ENCODE measurements around the gene BRD7.
"Not testable (repeated sequence)": the region's sequence is repeated elsewhere in the genome, so short reads cannot be mapped to it uniquely, and the experiment has no call there.

BRD7 gene

DNA sequence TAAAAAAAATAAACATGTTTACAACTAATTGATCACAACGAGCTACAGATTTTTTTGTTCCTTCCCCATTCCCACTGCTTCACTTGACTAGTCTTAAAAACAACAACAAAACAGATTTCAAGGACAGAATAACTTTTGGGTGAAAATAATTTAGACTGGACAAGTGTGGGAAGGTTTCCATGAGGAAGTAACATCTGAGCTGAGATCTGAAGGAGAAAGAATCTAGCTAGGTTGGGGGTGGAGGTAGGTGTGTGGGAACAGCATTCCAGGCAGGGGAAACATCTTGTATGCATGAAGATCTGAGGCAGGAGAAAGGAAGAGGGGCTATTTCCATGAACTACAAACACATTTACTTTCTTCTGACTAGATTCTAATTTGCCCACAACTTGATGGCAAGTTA is 9.2 kb downstream of the BRD7 start:
- no peak for DNase-seq (ENCODE audit: low spot score)

DNA sequence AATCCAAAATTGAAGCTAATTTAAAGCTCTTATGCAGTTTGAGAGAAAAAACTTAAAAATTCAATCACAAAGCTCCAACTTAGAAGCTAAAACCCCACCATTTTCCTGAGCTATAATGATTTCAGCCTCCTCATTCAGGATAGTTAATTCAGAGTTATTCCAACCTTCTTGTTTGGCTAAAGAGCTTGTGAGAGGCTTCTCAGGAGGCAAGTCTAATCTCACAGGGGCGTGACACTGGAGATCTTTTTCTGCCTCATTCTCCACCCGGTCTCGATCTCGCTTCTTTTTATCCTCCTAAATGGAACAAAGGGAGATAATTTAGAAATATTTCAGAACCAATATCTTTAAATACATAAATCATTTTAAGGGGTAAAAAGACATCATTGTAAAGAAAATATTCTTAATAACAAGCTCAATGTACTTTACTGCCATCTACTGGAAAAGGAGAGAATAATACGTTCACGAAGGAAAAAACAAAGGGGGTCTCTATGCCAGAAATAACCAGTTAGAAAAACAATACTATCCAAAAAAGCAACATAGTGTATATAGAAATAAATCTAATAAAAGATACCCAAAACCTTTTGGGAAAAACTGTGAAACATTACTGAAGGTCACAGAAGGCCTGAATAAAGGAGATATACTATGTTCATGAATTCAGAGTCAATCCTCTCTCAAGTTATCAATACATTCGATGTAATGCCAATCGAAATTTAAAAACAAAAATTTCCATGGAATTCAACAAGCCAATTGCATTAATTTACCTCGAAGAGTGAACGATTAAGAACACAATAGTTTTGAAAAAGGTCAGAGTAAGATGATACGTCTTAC is 13.9 kb downstream of the BRD7 start:
- DNase-seq (ENCODE audit: low spot score): no peak

DNA sequence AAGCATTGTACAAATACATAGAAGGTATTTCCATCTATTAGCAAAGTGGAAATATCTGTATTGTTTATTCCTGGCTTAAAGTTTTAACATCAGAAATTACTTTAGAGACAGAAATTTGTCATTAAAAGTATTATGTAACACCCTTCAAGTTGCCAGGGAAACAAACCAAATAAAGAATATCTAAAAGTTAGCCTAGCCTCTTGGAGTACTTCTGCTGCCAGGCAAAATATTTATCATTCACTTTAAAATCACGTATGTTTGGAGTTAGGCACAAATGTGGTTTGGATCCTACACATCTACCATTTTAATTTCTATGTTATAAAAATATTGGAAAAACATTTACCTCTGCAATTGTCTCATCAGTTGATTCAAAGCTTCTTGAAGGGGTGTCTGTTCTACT is 14.7 kb downstream of the BRD7 start:
- no peak for DNase-seq (ENCODE audit: low spot score)

DNA sequence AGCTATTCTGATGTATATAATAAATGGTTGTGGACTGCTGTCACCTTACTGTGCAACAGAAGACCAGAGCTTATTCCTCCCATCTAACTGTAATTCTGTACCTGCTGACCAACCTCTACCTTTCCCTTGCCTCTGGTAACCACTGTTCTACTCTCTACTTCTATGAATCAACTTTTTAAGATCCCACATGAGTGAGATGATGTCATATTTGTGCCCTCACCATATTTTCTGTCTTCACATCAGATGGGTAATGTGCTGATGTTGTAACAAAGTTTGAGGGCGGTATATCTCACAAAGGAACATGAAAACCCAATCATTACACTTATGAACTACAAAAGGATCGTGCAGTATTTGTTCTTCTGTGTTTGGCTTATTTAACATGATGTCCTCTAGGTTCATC is 16.8 kb downstream of the BRD7 start:
- no peak for DNase-seq (ENCODE audit: low spot score)

DNA sequence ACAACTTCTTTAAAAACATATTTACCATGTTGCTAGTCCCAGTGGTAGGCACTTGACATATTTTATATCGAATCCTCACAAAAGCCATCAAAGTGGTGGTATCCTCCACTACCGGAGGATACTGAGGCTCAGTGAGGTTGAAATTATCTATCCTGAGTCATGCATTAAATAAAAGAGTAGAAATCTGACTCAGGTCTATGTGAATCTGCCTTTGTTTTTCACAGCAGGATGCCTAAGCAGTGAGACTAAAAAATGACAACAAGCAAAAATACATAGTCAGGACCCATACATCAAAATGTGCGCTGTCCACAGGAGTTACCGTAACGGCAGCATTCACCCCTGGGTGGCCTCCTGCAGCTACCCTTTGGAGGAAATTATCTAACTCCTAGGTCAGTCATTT is 17.7 kb downstream of the BRD7 start:
- DNase-seq (ENCODE audit: low spot score): no peak

DNA sequence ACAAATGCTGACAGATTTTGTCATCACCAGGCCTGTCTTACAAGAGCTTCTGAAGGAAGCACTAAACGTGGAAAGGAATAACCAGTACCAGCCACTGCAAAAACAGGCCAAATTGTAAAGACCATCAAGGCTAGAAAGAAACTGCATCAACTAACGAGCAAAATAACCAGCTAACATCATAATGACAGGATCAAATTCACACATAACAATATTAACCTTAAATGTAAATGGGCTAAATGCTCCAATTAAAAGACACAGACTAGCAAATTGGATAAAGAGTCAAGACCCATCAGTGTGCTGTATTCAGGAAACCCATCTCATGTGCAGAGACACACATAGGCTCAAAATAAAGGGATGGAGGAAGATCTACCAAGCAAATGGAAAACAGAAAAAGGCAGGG is 23.6 kb downstream of the BRD7 start:
- DNase-seq (ENCODE audit: low spot score): not testable (repeated sequence)

DNA sequence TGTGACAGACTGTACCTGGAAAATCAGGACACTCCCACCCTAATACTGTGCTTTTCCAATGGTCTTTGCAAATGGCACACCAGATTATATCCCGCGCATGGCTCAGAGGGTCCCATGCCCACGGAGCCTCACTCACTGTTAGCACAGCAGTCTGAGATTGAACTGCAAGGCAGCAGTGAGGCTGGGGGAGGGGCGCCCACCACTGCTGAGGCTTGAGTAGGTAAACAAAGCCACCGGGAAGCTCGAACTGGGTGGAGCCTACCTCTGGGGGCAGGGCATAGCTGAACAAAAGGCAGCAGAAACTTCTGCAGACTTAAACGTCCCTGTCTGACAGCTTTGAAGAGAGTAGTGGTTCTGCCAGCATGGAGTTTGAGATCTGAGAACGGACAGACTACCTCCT is 25.2 kb downstream of the BRD7 start:
- DNase-seq (ENCODE audit: low spot score): not testable (repeated sequence)

DNA sequence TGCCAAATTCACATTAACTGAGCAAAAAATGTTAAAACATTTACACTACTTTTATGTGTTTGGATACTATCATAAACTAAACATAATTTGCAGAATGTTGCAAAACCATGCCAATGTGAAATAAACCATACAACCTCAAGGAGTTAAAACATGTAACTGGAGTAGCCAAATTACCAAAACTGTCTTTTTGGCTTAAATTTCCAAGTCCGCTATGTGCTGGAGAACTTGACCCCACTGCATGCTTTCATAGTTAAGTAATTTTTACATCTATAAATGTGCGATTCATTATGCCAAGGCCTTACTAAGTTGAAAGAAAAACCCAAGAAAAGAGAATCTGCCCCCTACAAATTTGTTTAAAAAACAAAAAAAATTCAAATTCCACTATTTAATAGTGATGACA is 28.2 kb downstream of the BRD7 start:
- no peak for DNase-seq (ENCODE audit: low spot score)

DNA sequence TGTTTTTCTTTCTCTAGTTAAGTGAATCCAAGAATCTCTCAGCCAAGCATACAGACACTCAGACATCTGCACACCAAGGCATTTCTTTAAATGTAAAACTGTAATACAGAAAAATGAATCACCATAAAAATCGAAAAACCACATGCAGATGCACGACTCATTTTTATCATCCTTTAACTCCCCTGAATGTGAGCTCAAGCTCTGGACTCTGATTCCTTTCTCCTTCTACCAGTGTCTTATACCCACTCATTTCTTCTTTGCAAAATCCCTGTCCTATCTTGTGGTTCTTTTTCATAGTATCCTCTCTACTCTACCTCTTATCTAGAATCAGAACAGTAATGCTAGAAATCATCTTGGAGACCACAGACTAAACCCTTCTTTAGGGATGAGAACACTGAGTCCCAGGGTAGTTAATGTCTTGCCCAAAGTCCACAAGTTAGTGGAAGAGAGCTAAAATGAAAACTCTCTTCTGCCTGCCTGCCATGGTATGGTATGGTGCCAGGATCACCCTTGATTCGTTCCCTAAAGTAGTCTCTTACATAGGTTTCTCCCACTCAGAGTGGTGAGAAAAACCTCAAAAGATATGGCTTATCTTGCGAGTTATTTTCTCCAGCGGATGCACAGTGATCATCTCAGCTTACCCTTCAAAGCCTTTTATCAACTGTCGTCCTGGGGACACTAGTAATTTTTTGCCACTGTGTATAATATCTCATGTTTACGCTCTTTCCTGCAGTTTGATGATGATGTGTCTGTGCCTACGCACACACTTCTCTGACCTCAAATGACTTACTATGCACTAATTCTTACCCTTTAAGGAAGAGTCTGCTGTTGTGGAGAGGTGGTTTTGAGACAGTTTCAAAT is 30.2 kb downstream of the BRD7 start:
- DNase-seq (ENCODE audit: low spot score): no peak

DNA sequence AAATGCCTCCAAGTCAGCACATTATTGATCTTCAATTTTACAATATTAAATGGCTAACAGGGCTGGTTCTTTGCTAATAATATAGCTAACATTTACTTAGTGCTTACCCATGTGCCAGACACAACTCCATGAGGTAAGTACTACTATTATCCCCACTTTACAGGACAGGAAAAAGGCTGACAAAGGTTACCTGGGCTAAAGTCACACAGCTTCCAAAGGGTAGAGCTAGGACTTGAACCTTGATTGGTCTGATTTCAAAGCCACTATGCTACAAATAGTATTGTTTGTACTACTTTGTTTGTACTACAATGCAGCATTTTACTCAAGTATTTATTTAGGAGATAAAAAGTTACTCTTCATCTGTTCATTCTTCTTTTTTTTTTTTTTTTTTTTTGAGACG is 31.9 kb downstream of the BRD7 start:
- no peak for DNase-seq (ENCODE audit: low spot score)

DNA sequence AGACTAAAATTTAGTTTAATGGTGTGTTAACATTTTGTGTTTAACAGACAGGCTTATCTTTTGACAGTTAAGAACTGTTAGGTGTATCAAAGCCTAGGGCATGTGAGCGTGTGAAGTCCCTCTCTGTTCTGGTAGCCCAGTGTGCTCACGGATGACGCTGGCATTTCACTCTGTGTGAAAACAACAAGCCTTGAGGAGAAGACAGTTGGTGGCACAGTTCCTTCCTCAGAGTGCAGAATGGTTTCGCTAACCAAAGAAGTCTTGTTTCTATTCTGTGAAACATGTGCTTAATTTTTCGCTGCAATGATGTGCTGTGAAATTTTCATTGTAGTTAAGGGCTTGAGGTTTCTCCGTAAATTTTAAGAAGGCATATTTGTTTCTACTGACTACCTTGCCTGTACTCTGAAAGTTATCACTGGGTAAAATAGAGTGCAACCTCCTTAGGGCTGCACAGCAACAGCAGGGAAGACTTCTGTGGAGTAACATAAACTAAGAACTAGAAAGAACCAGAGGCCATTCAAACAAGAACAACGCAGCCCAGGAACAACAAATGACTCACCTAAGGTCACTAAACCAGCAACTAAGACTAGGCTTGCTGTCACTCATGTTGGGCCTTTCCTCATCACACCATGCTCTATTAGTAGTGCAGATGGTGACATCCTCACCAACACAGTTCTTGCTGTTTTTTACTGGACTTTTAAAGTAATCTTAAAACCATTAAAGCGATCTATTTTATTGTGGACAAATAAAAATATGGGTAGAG is 33.4 kb downstream of the BRD7 start:
- DNase-seq (ENCODE audit: low spot score): no peak

DNA sequence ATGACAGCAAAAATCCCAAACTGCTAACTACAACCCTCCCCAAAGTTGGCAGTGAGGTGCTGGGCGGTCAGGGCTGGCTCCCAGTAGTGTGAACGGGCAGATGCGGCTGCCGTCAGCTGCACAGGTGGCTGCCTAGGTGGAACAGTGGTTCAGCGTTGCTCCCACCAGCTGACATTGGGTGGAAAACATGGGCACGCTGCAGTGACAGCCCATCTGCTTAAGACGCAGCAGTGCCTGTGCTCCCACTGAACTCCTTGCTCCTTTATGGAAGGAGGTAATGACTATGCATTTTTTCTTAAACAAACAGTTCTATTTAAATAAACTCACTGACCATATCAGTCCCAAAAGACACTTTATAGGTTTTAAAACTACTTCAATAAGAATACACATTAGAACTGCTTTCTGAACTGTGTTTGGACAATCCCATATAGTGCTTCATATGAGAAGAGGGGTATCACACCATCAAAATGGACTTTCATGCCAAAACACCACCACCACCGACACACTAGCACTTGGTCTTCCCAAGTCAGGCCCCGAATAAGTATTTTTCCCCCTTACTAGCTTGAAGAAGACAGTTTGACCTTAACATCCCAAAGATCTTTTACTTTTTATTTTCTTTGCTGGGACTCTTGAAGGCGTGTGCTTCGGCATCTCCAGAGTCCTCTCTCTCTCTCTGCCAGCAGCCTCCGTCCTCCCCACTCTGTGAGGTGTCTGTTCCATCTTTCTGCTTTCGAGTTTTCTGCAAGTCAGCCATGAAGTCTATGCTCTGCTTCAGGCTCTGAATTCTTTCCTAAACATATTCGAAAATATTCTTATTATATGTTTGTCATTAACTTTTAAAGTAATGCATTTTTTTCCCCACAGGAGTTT is 34.4 kb downstream of the BRD7 start:
- DNase-seq (ENCODE audit: low spot score): no peak

DNA sequence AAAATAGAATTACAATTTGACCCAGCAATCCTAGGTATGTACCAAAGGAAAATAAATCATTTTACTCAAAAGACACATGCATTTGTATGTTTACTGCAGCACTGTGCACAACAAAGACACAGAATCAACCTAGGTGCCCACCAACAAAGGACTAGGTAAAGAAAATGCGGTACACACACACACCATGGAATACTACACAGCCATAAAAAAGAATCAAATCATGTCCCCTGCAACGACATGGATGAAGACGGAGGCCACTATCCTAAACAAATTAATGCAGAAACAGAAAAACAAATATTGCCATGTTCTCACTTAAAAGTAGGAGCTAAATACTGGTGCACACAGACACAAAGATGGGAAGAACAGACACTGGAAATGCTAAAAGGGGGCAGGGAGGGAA is 36.2 kb downstream of the BRD7 start:
- DNase-seq (ENCODE audit: low spot score): no peak

DNA sequence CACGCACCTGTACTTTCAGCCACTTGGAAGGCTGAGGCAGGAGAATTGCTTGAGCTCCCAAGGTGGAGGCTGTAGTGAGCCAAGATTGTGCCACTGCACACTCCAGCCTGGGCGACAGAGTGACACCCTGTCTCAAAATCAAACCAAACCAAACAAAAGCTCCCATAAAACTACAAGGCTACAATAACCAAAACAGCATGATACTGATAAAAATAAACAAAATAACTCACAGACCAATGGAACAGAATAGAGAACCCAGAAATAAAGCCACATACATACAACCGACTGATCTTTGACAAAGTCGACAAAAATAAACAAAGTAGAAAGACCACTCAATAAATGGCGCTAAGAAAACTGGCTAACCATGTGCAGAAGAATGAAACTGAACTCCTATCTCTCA is 37.2 kb downstream of the BRD7 start:
- no peak for DNase-seq (ENCODE audit: low spot score)

DNA sequence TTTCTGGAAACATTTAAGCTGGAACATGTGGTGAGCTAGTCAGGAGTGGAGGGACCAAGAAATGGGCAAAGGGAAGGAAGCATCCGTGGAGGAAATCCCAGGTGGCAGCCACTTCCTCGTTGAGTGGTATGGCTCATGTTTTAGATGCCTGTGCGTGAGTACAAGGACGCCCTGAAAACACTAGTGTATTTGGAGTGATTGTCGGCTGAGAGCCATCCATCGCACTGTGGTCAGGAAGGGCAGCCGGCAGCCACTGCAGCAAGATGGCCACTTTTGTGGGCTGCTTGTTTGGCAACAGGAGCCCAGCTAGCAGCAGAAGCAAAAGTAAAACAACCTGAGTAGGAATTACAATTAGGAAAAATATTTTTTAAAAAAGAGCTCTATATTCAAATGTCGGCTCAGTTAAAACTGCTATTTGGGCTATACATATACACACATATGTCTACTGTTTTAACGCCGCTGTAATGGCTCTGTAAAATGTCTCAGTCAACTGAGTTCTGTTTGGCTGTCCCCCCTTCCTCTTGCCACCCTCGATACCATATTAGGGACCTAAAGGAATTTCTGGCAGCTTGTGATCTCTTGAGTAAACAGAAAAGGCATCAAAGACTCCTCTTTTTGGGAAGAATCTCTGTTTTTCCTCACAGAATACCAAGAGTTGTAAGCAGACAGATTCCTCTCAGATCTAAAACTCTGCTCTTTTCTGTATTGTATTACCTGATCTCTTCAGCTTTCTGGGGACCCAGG is 39.2 kb downstream of the BRD7 start:
- no peak for DNase-seq (ENCODE audit: low spot score)

DNA sequence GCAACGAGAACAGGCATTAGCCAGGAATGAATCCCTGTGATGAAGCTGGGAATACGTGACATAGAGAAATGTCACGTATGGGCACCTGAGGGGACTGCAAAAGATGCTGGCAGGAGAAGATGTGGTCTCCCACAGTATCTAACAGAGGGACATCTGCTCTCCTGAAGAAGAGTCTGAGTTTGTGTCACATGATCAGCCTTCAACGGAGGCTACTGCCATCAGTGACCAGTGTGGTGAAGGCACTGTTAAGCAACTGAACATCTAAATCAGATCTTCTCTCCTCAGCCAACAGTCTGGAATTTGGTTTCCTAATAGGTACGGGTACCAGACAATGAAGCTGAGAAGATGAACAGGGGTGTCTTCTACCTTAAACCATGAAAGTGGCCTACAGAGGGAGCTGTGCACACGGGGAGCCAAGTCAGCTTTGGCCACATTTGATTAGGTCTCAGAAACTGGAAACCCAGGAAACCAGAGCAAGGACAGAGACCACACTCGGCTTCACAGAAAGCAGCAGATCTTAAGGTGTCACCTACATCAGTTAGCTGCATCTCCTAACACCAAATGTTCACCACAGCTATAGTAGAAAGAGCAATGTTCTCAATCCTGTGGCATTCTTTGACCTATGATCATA is 41.8 kb downstream of the BRD7 start:
- DNase-seq (ENCODE audit: low spot score): no peak

DNA sequence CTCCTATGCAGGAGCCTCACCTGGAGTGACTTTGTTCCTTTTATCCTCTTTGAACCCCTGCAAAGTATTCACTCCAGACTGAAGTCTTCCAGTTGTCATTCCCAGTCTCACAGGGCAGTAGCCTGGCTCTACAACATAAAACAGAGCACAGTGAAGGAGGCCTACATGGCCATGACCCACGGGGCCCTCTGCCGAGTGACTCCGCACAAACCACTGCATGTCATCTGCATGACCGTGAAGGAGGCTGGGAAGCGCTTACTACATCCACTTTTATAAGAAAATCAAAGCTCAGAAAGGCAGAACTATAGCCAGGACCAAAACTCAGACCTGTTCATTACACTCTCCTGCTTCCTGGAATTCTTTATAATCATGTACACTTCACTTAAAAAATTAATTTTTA is 42.5 kb downstream of the BRD7 start:
- DNase-seq (ENCODE audit: low spot score): no peak

DNA sequence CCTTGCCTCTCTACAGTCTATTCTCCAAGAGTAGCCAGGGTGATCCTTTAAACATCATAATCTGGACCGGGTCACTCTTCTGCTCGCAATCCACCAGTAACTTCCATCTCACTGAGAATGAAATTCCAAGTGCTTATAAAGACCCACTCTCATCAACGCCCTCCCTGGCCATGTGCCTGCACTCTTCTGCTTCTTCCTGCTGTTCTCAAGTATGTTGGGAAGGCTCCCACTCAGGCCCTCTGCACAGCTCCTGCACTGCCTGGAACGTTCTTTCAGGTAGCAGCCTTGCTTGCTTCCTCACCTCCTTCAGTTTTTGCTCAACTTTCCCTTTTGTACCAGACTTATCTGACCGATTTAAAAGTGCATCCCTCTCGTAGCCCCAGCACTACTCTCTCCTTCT is 44.4 kb downstream of the BRD7 start:
- DNase-seq (ENCODE audit: low spot score): no peak

DNA sequence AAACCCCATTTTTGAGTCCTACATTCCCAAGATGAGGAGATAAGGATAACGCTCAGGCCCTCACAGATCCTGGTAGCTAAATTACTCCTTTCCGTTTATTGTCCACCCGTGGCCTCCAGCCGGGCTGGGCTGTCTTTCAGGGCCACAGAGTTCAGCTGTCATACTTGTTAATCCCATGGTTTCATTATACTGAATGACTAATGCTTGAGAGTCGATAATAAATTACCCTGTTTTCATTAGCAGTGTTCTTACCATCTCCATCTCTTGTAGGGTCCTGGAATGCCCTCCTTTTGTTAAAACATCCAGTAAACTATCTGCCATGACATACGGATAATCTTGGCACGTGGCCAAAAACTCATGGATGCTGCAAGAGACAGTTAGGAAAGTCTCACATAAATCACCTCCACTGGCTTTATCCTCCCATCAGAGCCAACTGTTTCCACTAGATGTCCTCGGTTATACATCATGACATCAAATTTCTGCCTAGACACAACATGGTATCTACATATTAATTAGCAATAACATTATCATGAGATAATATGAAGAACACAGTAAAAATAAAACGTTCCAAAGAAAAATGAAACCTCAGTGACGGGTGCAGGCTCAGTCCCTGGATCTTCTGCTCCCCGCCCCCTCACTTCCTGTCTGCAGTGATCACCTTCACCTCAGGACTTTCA is 45.3 kb downstream of the BRD7 start:
- no peak for DNase-seq (ENCODE audit: low spot score)

DNA sequence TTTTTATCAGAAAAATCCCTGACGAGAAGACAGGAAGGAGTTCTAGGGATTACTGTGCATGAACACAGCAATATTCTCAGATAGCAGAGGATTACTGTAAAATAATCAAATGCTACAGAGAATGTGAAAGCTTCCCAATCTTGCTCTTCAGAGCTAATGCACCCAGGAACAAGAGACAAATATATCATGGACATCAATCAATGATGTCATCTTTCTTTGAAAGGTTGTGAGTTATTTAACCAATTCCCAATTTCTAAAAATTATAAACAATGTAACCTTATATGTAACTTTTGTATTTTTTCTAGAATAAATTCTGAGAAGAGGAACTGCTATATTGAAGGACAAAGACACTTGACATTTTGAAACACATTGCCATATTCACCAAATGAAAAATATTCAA is 46.5 kb downstream of the BRD7 start:
- no peak for DNase-seq (ENCODE audit: low spot score)
